SK-N-SH (cell line): ENCODE results near the gene DENND1A.

ENCODE experiments used
- FOXM1 ChIP-seq: IDR thresholded peaks from 2 replicates; pipeline ENCODE4 v1.4.0; 2012; ENCODE audit warnings: low read depth, mild to moderate bottlenecking
- GABPA ChIP-seq: IDR thresholded peaks from 2 replicates; pipeline ENCODE4 v1.4.0; 2012; ENCODE audit warnings: low read depth, mild to moderate bottlenecking
- MAX ChIP-seq: IDR thresholded peaks from 2 replicates; pipeline ENCODE4 v1.4.0; 2012; ENCODE audit warnings: low read depth
- MXI1 ChIP-seq: IDR thresholded peaks from 2 replicates; pipeline ENCODE4 v1.6.1; 2012; ENCODE audit warnings: mild to moderate bottlenecking, low read depth, low read length, improper control_type of control experiment
- NFIC ChIP-seq: IDR thresholded peaks from 2 replicates; pipeline ENCODE4 v1.4.0; 2012; ENCODE audit warnings: borderline replicate concordance
- NRF1 ChIP-seq: IDR thresholded peaks from 2 replicates; pipeline ENCODE4 v1.6.1; 2012; ENCODE audit warnings: low read depth, mild to moderate bottlenecking, low read length
- RAD21 ChIP-seq: IDR thresholded peaks from 2 replicates; pipeline ENCODE4 v1.6.1; 2012; ENCODE audit warnings: mild to moderate bottlenecking, low read length
- RFX5 ChIP-seq: IDR thresholded peaks from 2 replicates; pipeline ENCODE4 v1.6.1; 2012; ENCODE audit warnings: mild to moderate bottlenecking, improper control_type of control experiment, low read length
- SMC3 ChIP-seq: IDR thresholded peaks from 2 replicates; pipeline ENCODE4 v1.6.1; 2012; ENCODE audit warnings: low read depth, low read length, improper control_type of control experiment
- TF ChIP-seq, protein P1 (sequence below): fragments of 200-600 bp; sonication (generic); IDR thresholded peaks from 2 replicates; pipeline ENCODE4 v1.6.1; 2017; ENCODE audit warnings: antibody characterized with exemption, mild to moderate bottlenecking, moderate library complexity

DNA sequence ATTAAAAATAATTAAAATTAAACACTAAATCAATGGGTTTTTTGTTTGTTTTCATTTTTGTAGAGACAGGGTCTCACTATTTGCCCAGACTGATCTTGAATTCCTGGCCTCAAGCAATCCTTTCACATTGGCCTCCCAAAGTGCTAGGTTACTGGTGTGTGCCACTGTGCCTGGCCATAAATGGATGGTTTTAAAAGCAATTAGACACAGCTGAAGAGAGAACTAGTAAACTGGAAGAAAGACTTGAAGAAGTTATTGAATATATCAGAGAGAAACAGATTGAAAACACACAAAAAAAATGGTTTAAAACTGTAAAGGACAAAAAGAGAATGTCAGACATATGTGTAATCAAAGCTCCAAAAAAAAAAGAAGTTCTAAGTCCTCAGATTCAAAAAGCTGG lies 83.0 kb downstream of the DENND1A start:
- TF ChIP-seq RAD21 (no peak), NRF1 (no peak), SMC3 (no peak), RFX5 (no peak), NFIC (no peak), MXI1 (no peak), GABPA (no peak), MAX (no peak), FOXM1 (no peak)
- TF ChIP-seq, protein P1, sequence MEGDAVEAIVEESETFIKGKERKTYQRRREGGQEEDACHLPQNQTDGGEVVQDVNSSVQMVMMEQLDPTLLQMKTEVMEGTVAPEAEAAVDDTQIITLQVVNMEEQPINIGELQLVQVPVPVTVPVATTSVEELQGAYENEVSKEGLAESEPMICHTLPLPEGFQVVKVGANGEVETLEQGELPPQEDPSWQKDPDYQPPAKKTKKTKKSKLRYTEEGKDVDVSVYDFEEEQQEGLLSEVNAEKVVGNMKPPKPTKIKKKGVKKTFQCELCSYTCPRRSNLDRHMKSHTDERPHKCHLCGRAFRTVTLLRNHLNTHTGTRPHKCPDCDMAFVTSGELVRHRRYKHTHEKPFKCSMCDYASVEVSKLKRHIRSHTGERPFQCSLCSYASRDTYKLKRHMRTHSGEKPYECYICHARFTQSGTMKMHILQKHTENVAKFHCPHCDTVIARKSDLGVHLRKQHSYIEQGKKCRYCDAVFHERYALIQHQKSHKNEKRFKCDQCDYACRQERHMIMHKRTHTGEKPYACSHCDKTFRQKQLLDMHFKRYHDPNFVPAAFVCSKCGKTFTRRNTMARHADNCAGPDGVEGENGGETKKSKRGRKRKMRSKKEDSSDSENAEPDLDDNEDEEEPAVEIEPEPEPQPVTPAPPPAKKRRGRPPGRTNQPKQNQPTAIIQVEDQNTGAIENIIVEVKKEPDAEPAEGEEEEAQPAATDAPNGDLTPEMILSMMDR: no peak
